ENCODE results near the gene SLAMF8. TPM values are rescaled to one million over a fixed set of nuclear protein-coding genes. Genes with fewer than 3 reads are reported as not detected.
A peak's percentile ranks its signal among the peaks of the same experiment; 100 is the strongest.

Gene SLAMF8
- total RNA-seq, 4 donors from 2014 or later = 2.7 to 5.5 (median 3.9) TPM

- no peak overlapping the region for H3K27ac ChIP-seq
- no peaks in the 10 kb centered on the region for H3K27me3 ChIP-seq
- no peaks in the 10 kb centered on the region for H3K4me1 ChIP-seq
- WGBS = 96% methylated on average over 5 of the region's 5 CpGs
- no peak for TF ChIP-seq CTCF (IDR thresholded peaks at IDR 0.05)
- no peak for TF ChIP-seq POLR2A (IDR thresholded peaks at IDR 0.05)
- no peak for TF ChIP-seq POLR2AphosphoS5 (IDR thresholded peaks at IDR 0.05)
- TF ChIP-seq EP300 (IDR thresholded peaks at IDR 0.05) = no peak
- H3K36me3 ChIP-seq = peaks cover 5% of the 10 kb centered on the region
- no peak for DNase-seq (ENCODE audit: low spot score in 2 of 2)
- no peak overlapping the region for H3K4me3 ChIP-seq
- no peaks in the 10 kb centered on the region for H3K9me3 ChIP-seq
Measured at GRCh38 chr1:159839116-159839849, 12.6 kb downstream of the SLAMF8 start.

- TF ChIP-seq EP300 (IDR thresholded peaks at IDR 0.05) (no peak), CTCF (IDR thresholded peaks at IDR 0.05) (no peak), POLR2A (IDR thresholded peaks at IDR 0.05) (no peak), POLR2AphosphoS5 (IDR thresholded peaks at IDR 0.05) (no peak)
- WGBS = 79% methylated on average over 2 of the region's 2 CpGs
Measured at GRCh38 chr1:159841749-159842148, 15.1 kb downstream of the SLAMF8 start.

GRCh38 chr1:159843459-159843858 lies 16.8 kb downstream of the SLAMF8 start:
- Histone ChIP-seq H3K4me1 (peaks cover 8% of the 10 kb centered on the region), H3K27ac (no peak overlapping the region), H3K27me3 (no peaks in the 10 kb centered on the region), H3K4me3 (no peak overlapping the region), H3K9me3 (no peaks in the 10 kb centered on the region), H3K36me3 (no peaks in the 10 kb centered on the region)
- no peak for TF ChIP-seq POLR2AphosphoS5 (IDR thresholded peaks at IDR 0.05)
- TF ChIP-seq CTCF (IDR thresholded peaks at IDR 0.05) = no peak
- TF ChIP-seq POLR2A (IDR thresholded peaks at IDR 0.05) = no peak
- no peak for TF ChIP-seq EP300 (IDR thresholded peaks at IDR 0.05)
- WGBS = 65% methylated on average over 4 of the region's 4 CpGs
- DNase-seq (ENCODE audit: low spot score in 2 of 2) = no peak

More at GRCh38 chr1:159841749-159842148, 15.1 kb downstream of the SLAMF8 start:
- H3K9me3 ChIP-seq = no peaks in the 10 kb centered on the region
- no peaks in the 10 kb centered on the region for H3K27me3 ChIP-seq
- H3K27ac ChIP-seq = no peak overlapping the region
- peaks cover 5% of the 10 kb centered on the region for H3K36me3 ChIP-seq
- no peak for DNase-seq (ENCODE audit: low spot score in 2 of 2)
- H3K4me1 ChIP-seq = peaks cover 5% of the 10 kb centered on the region
- H3K4me3 ChIP-seq = no peak overlapping the region

GRCh38 chr1:159845751-159846629 lies 19.3 kb downstream of the SLAMF8 start:
- peak overlapping the region; percentile 41 for H3K27ac ChIP-seq

More at GRCh38 chr1:159845751-159846629, 19.3 kb downstream of the SLAMF8 start:
- Histone ChIP-seq H3K9me3 (no peaks in the 10 kb centered on the region), H3K27me3 (no peaks in the 10 kb centered on the region), H3K36me3 (no peaks in the 10 kb centered on the region), H3K4me1 (peaks cover 13% of the 10 kb centered on the region), H3K4me3 (no peak overlapping the region)
- WGBS = 64% methylated on average over 10 of the region's 13 CpGs
- no peak for DNase-seq (ENCODE audit: low spot score in 2 of 2)
- TF ChIP-seq EP300 (IDR thresholded peaks at IDR 0.05) (no peak), CTCF (IDR thresholded peaks at IDR 0.05) (no peak), POLR2AphosphoS5 (IDR thresholded peaks at IDR 0.05) (no peak), POLR2A (IDR thresholded peaks at IDR 0.05) (no peak)

Measured in suprapubic skin (tissue), 4 donors.